RKO (cell line): ENCODE results near the gene TNFAIP8L2.

Source experiments
- DNase-seq: peaks from one replicate; pipeline ENCODE4 v3.0.0-alpha.2; 2016; ENCODE audit warnings: low spot score

The TNFAIP8L2 gene

DNA sequence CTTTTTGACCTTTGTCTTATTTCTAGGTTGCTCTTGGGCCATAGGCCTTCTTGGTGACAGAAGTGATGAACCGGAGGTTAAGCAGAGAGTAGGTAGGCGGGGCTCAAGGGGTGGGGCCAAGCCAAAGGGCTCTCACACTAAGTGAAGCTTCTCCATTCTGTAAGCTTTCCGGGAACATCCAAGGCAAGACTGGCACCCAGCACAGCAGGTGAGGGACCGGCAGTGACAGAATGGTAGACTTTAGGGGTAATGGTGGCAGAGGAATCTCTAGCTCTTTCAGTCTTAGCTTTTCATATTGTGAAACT, at the start of gene TNFAIP8L2:
Gene TNFAIP8L2, plus strand, starts transcription at position 135 of the 305 bp plus-strand sequence. CDS start 2,049 bp downstream, outside the sequence.
- DNase-seq, result no peak

DNA sequence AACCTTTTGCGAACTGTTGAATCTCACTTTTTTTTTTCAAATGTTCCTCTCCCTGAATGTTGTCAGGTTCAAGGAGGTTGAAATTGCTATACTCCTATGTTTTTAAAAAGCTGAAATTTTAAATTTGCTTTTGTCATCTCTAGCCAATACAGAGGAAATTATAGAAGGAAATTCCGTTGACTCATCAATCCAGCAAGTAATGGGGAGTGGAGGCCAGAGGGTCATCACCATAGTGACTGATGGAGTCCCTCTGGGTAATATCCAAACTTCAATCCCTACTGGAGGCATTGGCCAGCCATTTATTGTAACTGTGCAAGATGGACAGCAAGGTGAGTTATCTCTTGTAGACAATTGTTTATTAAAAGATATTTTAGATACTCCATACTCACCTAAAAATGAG, 49.6 kb upstream of the TNFAIP8L2 start:
- DNase-seq, result no peak

GRCh38 chr1:151108331-151108730, 48.1 kb upstream of the TNFAIP8L2 start:
- no peak for DNase-seq

GRCh38 chr1:151113877-151114276, 42.6 kb upstream of the TNFAIP8L2 start:
- no peak for DNase-seq

GRCh38 chr1:151124763-151125403, 31.6 kb upstream of the TNFAIP8L2 start:
- no peak for DNase-seq

DNA sequence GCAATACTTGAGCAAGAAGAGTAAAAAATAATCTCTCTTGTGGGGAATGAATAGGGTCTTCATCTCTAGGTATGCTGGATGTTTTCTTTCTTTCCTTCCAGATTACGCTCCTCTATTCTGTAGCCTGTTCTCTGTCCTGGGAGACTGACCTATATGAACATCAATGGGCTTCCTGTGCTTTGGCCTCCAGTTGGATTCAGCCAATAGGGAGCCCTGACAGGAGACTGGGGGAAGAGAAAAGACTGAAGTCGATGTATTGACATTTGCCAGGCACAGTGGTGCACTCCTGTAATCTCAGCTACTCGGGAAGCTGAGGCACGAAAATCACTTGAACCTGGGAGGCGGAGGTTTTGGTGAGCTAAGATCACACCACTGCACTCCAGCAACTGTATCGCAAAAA, 27.6 kb upstream of the TNFAIP8L2 start:
- DNase-seq, result no peak

DNA sequence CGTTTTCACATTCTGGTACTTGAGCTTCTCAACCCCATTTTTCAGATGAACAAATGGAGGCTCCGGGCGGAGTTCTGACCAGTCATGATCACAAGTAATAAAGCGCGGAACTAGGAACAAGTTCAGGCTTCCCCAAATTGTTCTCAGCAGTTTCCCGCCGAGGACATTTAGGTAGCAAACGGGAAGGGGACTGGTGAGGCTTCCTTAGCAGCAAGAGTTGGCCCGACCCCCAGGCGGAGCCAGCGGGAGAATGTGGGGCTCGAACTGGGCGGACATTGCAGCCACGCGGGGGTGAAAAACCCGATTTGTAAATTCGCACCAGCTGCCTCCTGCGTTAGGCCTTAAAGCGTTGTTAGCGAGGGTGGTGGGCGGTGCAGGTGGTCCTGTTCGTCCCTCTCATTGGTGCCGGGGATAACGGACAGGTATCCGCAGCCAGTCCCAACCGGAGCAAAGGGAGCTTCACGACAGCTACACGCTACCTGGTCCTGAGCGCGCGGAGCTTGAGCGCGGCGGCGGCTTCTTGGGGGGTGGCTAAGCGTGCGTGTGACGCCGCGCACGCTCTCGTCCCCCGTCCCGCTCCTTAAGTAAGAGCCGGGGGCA, 25.4 kb upstream of the TNFAIP8L2 start:
- no peak for DNase-seq

DNA sequence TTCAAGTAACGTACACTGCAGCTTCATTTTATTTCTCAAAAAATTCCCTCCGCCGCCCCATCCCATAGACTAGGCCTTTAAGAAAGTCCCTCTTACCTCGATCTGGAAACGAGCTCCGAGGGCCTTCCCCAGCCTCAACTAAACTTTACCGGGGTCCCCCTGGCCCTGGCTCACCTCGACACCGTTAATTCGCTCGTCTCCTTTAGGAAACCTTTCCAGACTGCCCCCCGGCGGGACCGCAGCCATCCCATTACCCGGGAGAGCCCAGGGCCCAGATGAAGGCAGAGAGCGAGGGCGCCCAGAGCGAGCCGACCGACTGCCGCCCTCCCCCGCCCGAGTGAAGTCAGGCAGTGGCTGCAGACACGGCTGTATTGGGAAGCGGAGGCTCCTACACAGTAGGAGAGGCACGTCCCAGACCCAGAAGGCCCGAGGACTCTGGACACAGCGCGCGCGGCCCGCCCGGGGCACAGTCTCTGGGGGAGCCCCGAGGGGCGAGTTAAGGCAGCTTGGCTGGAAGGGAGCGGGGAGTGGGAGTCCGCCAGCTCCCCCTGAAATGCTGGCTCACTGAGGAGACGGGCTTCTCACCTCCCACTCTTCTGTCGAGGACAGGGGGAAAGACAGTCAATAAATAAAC, 24.6 kb upstream of the TNFAIP8L2 start:
- DNase-seq, result no peak

DNA sequence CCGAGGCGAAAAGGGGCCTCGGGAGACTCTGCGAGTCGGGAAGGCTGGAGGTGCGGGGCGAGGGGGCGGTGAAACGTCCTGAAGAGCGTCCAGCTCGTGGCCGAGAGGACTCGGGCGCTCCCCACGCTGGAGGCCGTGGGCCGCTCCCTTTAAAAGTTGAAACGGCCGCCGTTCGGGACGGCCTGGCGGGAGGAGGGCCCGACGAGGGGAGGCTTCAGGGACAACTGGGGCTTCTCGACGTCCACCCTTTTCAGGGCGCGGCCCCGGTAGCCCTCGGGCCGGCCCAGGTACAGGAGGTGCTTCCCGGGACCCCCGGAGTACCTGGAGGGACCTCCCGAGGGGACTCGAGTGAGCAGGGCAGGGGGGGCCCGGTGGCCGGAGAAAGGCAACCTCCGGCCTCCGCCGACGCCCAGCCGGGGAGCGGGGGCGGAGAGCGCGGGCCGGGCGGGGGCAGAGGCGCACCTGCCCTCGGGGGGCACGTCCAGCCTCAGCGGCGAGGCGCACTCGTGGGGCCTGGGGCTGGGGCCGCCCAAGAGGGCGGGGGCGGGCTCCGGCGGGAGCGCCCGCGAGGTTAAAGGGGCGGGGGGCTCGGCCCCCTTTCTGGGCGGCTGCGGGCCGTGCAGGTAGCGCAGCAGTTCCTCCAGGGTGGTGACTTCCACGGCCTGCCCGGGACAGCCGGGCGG, 24.0 kb upstream of the TNFAIP8L2 start:
- no peak for DNase-seq

- no peak for DNase-seq
Observed at GRCh38 chr1:151133018-151133806, 23.2 kb upstream of the TNFAIP8L2 start.

DNA sequence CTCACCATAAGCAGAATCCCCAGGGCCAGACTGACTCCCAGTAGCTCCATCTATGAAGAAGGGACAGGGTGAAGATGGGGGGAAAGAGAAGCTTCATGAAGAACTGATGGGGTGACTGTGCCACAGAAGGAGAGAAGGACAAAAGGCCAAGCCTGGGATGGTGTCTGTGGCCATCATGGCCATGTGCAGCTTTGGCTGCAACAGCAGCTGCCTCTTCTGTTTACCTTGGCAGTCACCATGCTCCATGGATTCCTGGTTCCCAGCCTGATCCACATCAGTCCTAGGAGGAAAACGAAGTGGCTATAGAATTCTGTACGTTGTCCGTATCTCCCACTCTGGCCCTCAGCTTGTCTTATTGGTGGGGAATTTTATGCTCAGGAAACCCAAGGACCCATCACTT, 22.1 kb upstream of the TNFAIP8L2 start:
- DNase-seq, result no peak

- DNase-seq, result no peak
Observed at GRCh38 chr1:151134991-151135390, 21.5 kb upstream of the TNFAIP8L2 start.

- no peak for DNase-seq
Observed at GRCh38 chr1:151135433-151136385, 20.7 kb upstream of the TNFAIP8L2 start.

DNA sequence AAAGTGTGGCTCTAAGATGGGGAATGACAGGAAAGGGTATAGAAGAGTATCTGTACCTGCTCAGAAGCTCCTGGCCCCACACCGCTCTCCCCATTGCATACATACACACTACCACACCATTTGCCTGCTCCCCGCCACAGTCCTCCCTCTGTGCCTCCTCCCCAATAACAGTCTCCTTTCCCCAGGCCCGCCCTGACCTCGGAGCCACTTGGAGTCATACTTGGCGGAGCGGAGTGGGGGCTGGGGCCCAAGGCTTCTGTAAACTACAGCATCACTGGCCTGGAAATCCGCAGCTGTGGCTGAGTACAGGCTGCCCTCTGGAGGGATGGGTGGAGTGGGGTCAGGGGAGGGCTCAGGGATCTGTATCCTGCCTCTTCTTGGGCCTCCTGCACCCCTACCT, 18.7 kb upstream of the TNFAIP8L2 start:
- no peak for DNase-seq

GRCh38 chr1:151142411-151143056, 13.9 kb upstream of the TNFAIP8L2 start:
- DNase-seq, result no peak

- DNase-seq, result no peak
Observed at GRCh38 chr1:151143057-151143435, 13.4 kb upstream of the TNFAIP8L2 start.

- no peak for DNase-seq
Observed at GRCh38 chr1:151143986-151144385, 12.5 kb upstream of the TNFAIP8L2 start.

GRCh38 chr1:151144474-151145303, 11.8 kb upstream of the TNFAIP8L2 start:
- DNase-seq, result no peak

DNA sequence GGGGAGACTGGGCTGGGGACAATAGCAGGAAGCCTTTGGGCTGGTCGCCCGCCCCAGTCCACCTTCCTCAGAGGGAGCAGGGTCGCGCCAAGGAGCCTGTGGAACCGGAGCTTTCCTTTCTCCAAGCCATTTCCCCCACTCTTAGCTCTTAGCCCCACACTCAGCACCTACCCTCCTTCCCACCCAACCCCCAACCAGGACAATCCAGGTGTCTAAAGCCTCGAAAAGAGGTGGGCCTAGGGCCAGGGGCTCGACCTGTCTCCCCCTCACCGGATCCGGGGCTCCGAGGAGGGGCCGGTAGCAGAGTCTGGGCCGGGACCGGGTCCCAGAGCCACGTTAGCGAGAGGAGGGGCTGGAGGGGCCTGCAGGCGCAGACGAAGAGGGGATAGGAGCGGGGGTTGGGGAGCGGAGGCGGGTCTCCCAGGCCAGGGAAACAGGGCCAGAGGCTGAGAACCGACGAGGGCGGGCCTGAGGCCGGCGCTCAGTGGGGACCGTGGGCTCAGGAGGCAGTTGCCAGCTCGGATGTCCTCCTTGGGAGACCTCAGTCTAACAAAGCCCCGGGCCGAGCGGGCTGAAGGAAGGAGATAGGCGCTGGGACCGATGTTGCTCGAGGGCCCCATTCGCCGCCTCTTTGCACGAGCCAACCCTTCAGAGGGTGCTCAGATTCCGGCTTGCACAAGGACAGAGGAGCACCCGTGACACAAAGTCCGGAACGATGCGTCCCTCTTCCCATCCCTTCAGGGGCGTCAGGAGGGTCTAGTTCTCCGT, 11.0 kb upstream of the TNFAIP8L2 start:
- no peak for DNase-seq
